H1 (cell line): ENCODE data around the gene GNG8. TPM values are rescaled to one million over a fixed set of nuclear protein-coding genes. Genes with fewer than 3 reads are reported as not detected.

Source experiments
- E2F6 ChIP-seq: IDR thresholded peaks from 2 replicates; pipeline ENCODE4 v1.6.1; 2012; ENCODE audit warnings: inconsistent platforms
- EP300 ChIP-seq, 2 experiments: IDR thresholded peaks; 1 replicate in 1 of 2; 2 replicates in 1 of 2; pipeline ENCODE4 v1.6.1; 2011 to 2012; ENCODE audit warnings: low read depth in 2 of 2, low read length in 2 of 2, mild to moderate bottlenecking in 2 of 2, borderline replicate concordance in 1 of 2, inconsistent platforms in 1 of 2, moderate library complexity in 1 of 2
- EZH2 ChIP-seq: fragments of 200-600 bp; sonication (generic); IDR thresholded peaks from 2 replicates; pipeline ENCODE4 v1.7.1; 2012; ENCODE audit warnings: low read depth, mild to moderate bottlenecking, moderate library complexity, low read length, inconsistent platforms; ENCODE audit not compliant: severe bottlenecking
- FOSL1 ChIP-seq: IDR thresholded peaks from 2 replicates; pipeline ENCODE4 v1.6.1; 2011; ENCODE audit warnings: mild to moderate bottlenecking, low read depth, low read length, moderate library complexity; ENCODE audit not compliant: insufficient read depth
- SP4 ChIP-seq: IDR thresholded peaks from 2 replicates; pipeline ENCODE4 v1.6.1; 2012; ENCODE audit warnings: low read length, inconsistent platforms
- polyA plus RNA-seq, 7 experiments: library from polyadenylated mRNA; depleted of rRNA in 3 of 7; stranded (reverse) in 5 of 7; unstranded in 2 of 7; fragments of >200 nt in 5 of 7; fragments of 200-250 nt in 2 of 7; gene quantifications; 1 replicate in 5 of 7; 2 replicates in 1 of 7; 4 replicates in 1 of 7; pipeline versions ENCODE4 v1.2.1 to v1.2.3, GENCODE V29; 2011 to 2013; ENCODE audit warnings: missing spikeins in 2 of 7, mixed read lengths in 2 of 7
- total RNA-seq: library from RNA; stranded (reverse); fragmentation: NEBNext Ultra II Directional; extraction: Animal tissue kit (Norgen Biotek cat#: 25700); gene quantifications from 2 replicates; pipeline ENCODE4 v1.2.1, GENCODE V29; 2021

Gene GNG8
- total and polyA plus RNA-seq, 2 of the 8 experiments (the other 6 are each of a cell fraction or from before 2014, with no cell fraction given), result not detected

GRCh38 chr19:46608581-46609345 lies 27.2 kb downstream of the GNG8 start (continued):
- TF ChIP-seq EP300 (IDR thresholded peaks at IDR 0.05; ENCODE audit: borderline replicate concordance in 1 of 2, low read depth in 2 of 2, low read length in 2 of 2) (no peak), FOSL1 (no peak), E2F6 (no peak), SP4 (no peak), EZH2 (no peak)
